ENCODE measurements around the gene ZFP64.

- TF ChIP-seq CTCF (IDR thresholded peaks at IDR 0.05) (no peak), POLR2A (IDR thresholded peaks at IDR 0.05) (no peak)
Observed at GRCh38 chr20:52209154-52209571, 17.6 kb upstream of the ZFP64 start.
